ENCODE measurements around the gene COBLL1. TPM values are rescaled to one million over a fixed set of nuclear protein-coding genes. Genes with fewer than 3 reads are reported as not detected.
A peak's percentile ranks its signal among the peaks of the same experiment; 100 is the strongest.

COBLL1 gene
- total RNA-seq, 1 experiment from 2014 or later = 5.9 TPM

- H3K27ac ChIP-seq (ENCODE audit: insufficient read length, low read depth, low read length) = no peak overlapping the region
- no peak overlapping the region for H3K4me3 Mint-ChIP-seq
- no peaks in the 10 kb centered on the region for H3K79me1 ChIP-seq (ENCODE audit: insufficient read depth, low read depth, low read length, poor library complexity, severe bottlenecking)
- no peaks in the 10 kb centered on the region for H3K9me3 ChIP-seq (ENCODE audit: control insufficient read depth, low read depth, low read length)
- no CpG with 5 or more reads among the region's 2 CpGs for WGBS (ENCODE audit: extremely low coverage, insufficient read length, low lambda C conversion rate)
- H3K18ac ChIP-seq (ENCODE audit: insufficient read length, low read depth, low read length) = no peak overlapping the region
- H3T11ph ChIP-seq (ENCODE audit: low read length) = no peak overlapping the region
- no peak overlapping the region for H3K23ac ChIP-seq (ENCODE audit: insufficient read length, low read depth, low read length)
- no peak overlapping the region for H4K91ac ChIP-seq (ENCODE audit: insufficient read length, low read depth, low read length)
- no peak overlapping the region for H3K14ac ChIP-seq (ENCODE audit: insufficient read depth, low read length)
- H3K9ac ChIP-seq (ENCODE audit: extremely low read depth, insufficient read length, low read length) = no peak overlapping the region
- no peak overlapping the region for H2BK20ac ChIP-seq (ENCODE audit: low read depth, low read length, poor library complexity, severe bottlenecking)
- peaks cover 2 to 10% (median 5%) of the 10 kb centered on the region in 3 experiments; a peak in 6 of 7 replicates for H3K36me3 Mint-ChIP-seq (ENCODE audit: insufficient read depth in 1 of 3, low read depth in 3 of 3)
- no peaks in the 10 kb centered on the region for H3K23me2 ChIP-seq (ENCODE audit: insufficient read length, low read depth, low read length, poor library complexity, severe bottlenecking)
- no peak overlapping the region for H2BK120ac ChIP-seq (ENCODE audit: low read depth, low read length, poor library complexity, severe bottlenecking)
- H4K8ac ChIP-seq (replicated peaks; ENCODE audit: insufficient read length, low read depth, low read length) = no peak overlapping the region
- no peaks in the 10 kb centered on the region for H4K20me1 ChIP-seq (ENCODE audit: control insufficient read depth, insufficient read depth, insufficient read length)
- H3K27me3 Mint-ChIP-seq (ENCODE audit: low read depth) = peaks cover 31% of the 10 kb centered on the region
- H2AFZ ChIP-seq (ENCODE audit: low read length) = no peak overlapping the region
- TF ChIP-seq, protein P1, sequence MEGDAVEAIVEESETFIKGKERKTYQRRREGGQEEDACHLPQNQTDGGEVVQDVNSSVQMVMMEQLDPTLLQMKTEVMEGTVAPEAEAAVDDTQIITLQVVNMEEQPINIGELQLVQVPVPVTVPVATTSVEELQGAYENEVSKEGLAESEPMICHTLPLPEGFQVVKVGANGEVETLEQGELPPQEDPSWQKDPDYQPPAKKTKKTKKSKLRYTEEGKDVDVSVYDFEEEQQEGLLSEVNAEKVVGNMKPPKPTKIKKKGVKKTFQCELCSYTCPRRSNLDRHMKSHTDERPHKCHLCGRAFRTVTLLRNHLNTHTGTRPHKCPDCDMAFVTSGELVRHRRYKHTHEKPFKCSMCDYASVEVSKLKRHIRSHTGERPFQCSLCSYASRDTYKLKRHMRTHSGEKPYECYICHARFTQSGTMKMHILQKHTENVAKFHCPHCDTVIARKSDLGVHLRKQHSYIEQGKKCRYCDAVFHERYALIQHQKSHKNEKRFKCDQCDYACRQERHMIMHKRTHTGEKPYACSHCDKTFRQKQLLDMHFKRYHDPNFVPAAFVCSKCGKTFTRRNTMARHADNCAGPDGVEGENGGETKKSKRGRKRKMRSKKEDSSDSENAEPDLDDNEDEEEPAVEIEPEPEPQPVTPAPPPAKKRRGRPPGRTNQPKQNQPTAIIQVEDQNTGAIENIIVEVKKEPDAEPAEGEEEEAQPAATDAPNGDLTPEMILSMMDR (conservative IDR thresholded peaks at IDR 0.05) = peak; percentile 28; the same call in 1 of the 3 replicates
- no peaks in the 10 kb centered on the region for H3K27me3 ChIP-seq (ENCODE audit: insufficient read depth, low read length)
- H4K5ac ChIP-seq (ENCODE audit: insufficient read length, low read depth, low read length) = no peak overlapping the region
- H3K9me3 Mint-ChIP-seq = peaks cover 1 to 9% of the 10 kb centered on the region in 2 experiments
- DNase-seq = no peak
- no peak overlapping the region for H2AK5ac ChIP-seq (ENCODE audit: insufficient read length, low read length)
- H2BK5ac ChIP-seq (ENCODE audit: insufficient read length, low read length) = no peak overlapping the region
- H3K4me2 ChIP-seq (ENCODE audit: insufficient read depth, insufficient read length, low read length) = no peak overlapping the region
- H3K79me2 ChIP-seq (ENCODE audit: insufficient read depth, low read length) = no peaks in the 10 kb centered on the region
- no peak overlapping the region for H2BK12ac ChIP-seq (ENCODE audit: insufficient read length, low read depth, low read length)
- no peak overlapping the region for H3K4ac ChIP-seq (ENCODE audit: low read depth, low read length)
- no peak overlapping the region for H2BK15ac ChIP-seq (ENCODE audit: low read depth, low read length)
- H3K4me1 Mint-ChIP-seq = peaks cover 23 to 24% of the 10 kb centered on the region in 2 experiments
- peaks cover 4% of the 10 kb centered on the region; the same call in 1 of the 2 replicates for H3K4me1 ChIP-seq (ENCODE audit: insufficient read depth, low read length)
- no peak overlapping the region for H3K56ac ChIP-seq (ENCODE audit: insufficient read length, low read depth, low read length)
- H3K27ac Mint-ChIP-seq = no peak overlapping the region
Observed at GRCh38 chr2:164655750-164656149, 185.9 kb downstream of the COBLL1 start.
